GM21619 (cell line): Measurements from ENCODE around the gene RASAL3.
"Not testable (repeated sequence)": the region's sequence is repeated elsewhere in the genome, so short reads cannot be mapped to it uniquely, and the experiment has no call there.

Experiments
- ATAC-seq: cut with Tn5 transposase; IDR thresholded peaks from one replicate; pipeline ENCODE4 v1.9.1; 2021; ENCODE audit not compliant: unreplicated experiment

RASAL3 gene

DNA sequence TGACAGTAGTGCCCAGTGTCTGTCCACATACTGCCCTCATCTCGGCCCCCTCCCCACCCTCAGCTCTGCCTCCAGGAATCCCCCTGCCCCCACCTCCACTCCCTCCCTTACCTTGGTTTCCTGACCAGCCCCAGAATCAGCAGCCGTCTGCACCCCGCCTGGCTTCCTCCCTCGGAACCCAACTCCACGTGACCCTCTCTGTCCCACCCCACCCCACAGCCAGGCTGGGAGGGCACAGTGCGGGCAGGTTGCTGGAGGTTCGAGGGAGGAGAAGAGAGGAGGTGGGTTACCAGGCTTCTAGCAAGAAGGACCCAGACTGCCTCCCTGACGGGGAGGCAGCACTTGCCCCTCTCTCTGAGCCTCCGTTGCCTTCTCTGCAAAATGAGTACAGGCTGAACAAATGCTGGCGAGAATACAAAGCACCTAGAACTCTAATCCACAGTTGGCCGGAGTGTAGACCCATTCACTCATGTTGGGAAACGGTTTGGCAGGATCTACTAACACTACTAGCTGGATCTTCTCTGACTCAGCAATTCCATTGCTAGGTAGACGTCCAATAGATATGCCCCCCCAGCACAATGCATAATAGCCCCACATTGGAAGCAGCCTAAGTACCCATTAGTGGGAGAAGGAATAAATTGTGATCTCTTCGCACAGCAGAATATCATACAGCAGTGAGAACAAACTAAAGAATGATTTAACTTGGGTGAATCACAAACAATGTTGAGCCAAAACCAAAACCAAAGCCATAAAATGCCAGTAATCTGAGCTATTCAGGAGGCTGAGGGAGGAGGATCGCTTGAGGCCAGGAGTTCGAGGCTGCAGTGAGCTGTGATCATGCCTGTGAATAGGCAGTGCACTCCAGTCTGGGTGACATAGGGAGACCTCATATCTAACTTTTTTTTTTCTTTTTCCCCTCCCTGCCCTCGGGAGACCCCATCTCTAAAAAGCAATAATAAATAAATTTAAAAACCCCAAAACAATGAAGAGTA is at the start of gene RASAL3:
TSS of gene RASAL3 (minus strand) at position 151 of the 992 bp plus-strand sequence. CDS start 186 bp downstream, outside the sequence.
- peak; percentile 36 for ATAC-seq

DNA sequence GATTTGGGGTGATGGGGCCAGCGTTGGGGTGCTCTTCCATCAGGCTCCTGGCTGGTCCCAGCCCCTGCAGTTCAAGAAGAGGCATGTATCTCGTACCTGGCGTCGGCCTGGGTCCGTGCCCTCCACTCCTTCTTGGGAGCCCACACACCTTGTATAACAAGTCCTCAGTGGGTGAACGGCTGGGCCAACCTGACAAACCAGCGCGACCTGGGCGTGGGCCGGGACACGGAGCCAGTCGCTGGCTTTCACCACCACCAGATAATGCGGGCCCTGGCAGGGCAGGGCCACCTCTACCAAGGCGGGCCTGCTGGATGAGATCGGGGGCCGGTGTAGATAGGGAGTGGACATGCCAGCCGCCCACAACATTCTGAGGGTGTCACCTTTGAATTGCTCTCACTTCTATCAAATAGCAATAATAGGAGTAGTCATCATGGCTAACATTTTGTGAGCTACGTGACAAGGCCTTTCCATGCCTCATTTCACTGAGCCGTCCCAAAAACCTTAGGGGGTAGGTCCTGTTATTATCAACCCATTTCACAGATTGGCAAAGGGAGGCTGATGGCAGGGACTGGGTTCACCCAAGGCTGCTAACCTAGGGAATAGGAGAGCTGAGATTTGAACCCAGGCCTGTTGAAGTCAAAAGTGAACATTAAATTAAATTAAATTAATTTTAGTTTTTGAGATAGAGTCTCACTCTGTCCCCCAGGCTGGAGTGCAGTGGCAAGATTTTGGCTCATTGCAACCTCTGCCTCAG is 47.5 kb upstream of the RASAL3 start:
- no peak for ATAC-seq

DNA sequence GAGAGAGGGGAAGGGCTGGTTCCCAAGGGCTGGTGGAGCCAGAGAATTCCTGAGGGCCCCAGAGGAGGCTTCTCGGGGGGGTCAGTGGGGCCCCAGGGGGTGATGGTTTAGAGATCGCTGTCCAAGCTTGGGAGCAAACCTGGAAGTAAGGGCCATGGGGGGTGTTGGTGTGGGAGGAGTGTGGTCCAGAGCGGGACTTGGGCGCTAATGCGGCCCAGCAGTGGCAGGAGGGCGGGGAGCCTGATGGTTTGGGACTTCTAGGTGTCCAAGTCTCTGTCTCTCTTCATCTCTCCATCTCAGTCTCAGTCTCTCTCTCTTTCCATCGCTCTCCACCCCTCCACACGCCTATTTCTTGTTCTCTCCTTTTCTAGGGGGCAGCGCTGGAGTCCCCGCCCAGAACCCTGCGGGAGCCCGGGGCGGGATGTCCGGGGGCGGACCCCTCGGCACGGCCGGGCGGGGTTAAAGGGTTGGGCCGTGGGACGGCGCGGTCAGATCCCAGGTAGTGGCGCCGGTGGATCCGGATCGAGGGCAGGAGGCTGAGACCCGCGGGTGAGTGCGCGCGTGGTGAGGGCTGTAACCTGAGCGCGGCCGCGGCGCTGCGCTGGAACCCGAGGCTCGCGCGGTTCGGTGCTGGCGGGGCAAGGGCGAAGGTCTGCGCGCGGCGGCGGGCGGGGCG is 43.8 kb upstream of the RASAL3 start, which contains the start of gene CYP4F22:
TSS of gene CYP4F22 (plus strand) at position 491 of the 676 bp plus-strand sequence. CDS start 16,812 bp downstream, outside the sequence.
- no peak for ATAC-seq

DNA sequence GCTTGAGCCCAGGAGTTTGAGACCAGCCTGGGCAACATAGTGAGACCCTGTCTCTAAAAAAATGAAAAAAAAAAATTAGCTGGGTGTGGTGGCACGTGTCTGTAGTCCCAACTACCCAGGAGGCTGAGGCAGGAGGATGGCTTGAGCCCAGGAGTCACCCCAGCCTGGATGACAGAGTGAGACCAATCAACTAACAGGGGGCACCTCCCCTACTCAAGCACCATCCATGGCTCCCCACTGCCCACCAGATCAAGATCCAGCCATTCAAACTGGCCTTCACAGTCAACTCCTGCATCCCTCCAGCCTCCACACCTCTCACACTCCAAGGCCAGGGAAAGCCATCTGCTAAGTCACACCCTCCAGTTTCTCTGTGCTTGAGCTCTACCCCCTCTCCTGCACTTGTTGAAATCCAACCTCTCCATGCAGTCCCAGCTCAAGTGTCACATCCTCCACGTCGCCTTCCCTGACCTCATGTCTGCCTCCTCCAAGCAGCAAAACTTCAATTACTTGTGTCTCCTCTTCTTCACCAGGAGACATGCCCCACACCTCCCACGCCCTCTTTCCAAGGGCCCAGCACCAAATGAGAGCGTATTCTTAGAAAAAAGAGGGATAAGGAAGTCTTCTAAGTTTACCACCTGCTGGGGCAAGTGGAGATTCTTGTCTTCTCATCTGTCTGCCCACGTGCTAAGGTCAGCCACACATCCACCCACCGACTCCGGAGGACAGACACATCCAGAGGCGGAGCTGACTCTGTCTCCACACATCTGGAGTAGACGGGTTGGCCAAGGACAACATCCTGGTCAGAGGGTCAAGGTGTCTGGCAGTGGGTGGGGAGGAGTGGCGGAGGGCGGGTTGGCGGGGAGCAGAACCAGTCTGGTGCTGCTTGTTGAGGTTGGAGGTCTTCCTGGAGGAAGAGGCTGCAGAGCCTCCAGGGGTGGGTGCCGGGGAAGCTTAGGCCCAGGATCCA is 43.0 kb upstream of the RASAL3 start:
- ATAC-seq = no peak

DNA sequence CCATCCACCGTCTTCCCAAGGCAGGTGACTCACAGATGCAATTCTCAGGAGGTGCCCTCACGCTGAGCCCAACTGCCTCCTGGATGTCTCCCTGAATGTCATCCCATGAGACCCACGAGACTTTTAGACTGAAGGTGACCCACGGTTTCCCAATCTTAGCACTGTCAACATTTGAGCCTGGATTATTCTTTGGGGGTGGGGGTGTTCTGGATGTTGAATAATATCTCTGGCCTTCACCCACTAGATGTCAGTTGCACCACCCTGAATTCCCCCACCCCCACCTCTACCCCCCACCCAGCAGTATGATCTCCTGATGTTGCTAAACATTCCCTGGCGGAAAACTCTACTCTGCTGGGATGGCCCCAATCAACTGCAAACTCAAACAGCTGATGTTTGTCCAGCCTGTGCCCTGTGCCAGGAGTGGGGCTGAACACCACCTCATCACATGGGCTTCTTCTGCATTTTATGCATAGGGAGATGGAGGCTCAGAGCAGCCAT is 41.8 kb upstream of the RASAL3 start:
- ATAC-seq = no peak

DNA sequence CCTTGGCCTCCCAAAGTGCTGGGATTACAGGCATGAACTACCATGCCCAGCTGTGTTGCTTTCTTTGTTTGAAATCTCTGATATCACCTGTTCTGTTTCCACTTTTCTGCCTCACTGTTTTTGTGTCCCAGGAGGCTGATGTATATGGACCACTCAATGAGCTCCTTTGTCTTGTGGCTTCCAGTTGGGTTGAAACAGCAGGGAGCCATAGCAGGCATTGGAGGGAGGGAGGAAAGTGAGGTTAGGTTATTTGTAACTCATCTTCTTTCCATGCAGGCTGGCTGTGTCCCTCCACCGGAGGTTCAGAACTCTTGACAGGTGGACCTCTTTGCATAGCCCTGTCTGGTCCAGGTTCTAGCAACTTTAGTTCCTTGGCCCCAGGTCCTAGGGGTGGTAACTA is 37.9 kb upstream of the RASAL3 start:
- ATAC-seq = no peak

DNA sequence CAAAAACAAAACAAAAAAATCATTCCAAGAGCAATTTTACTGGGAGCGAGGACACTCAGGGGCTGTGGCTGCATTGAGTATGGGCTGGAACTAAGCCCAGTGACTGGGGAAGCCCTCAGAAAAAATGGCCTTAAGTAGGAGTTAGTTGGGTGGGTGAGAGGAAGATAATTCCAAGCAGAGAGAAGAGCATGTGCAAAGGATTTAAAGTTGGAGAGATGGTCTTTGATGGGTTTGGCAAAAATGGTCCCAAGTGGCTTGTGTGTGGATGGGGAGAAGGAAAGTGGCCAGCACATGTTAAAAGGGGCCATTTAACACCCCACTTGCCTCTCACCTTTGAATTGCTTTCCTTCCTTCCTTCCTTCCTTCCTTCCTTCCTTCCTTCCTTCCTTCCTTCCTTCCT is 37.3 kb upstream of the RASAL3 start:
- ATAC-seq = no peak

DNA sequence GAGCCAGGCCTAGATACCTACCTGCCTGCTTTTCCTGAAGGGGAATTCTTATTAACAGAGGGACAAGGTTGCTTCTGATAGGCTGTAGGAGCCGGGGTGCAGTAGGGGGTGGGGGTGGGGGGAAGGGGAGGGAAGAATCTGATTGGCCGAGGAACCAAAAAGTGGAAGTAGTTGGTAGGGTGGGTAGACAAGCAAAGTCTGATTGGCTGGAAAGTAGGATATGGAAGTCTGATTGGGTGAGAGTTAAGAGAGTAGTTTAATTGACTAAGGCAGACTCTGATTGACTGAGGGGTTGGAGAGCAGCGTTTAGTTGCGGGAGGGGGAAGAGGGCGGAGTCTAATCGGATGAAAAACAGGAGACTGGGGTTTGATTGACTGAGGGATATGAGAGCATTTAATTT is 34.6 kb upstream of the RASAL3 start:
- ATAC-seq = no peak

DNA sequence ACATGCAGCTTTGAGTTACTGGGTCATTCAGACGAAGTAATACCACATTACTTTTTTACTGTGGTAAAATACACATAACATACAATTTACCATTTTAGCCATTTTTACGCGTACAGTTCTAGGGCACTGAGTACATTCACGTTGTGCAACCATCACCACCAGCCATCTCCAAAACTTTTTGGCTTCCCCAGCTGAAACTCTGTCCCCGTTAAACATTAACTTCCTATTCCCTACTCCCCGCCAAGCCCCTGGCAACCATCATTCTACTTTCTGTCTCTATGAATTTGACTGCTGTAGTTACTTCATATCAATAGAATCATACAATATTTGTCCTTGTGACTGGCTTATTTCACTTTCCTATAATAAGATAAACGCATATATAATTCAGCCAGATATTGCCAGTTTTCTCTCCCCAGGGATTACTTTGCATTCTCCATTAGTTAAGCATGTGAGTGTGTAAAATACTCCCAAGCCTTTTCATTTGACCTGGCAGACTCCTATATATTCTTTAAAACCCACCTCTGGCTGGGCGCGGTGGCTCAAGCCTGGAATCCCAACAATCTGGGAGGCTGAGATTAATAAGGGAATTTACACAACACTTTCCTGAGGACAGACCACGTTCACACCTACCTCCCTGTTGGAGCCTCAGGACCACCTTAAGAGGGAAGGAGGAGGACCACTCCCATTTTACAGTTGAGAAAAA is 34.0 kb upstream of the RASAL3 start:
- no peak for ATAC-seq

DNA sequence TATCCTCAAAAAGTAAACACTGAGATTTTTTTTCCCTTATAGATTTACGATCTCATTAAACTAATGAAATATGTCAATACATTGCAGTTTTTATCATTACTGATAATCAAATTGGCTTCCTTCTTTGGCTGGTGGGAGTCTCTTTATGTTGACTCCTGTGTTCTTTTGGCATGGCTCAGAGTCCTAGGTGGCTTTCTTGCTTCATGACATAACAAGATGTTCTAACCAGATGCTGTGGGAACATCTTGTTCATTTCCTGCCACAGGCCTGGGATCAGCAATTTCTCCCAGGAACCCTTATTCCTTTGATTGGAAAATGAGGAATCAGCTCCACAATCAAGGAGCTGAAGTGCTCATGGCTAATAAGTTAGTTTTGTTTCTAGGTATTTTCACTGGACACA is 30.8 kb upstream of the RASAL3 start:
- ATAC-seq = no peak

DNA sequence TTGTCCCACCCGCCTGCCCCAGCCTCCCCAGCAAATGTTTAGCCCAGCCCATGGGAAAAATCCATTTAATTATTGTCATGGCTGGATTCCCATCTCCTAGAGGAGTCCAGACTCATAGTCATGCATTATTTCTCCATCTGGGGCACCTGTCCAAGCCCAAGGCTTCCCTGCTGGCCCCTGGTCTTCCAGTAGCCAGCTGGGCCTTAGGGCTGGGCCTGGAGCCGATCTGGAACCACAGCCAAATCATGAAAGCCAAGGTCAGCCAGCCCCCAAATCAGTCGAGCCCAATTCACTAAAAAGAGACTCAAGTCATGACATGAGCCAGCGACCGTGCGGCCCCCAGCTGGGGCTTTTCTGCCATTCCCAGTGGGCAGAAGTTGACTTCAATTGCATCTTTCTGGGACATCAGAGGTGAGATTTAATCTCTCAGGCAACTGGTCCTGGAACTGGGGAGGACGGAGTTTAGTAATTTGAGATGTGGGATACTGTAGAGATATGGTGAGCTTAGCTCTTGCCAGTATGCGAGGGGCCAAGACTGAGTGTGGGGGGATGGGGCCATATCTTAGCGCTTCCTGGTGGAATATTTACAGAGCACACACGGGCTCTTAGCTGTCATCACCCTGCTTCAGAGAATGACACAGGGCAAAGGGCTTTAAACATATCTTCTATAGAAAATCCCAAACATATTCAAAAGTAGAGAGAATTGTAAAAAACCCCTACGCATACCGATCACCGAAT is 24.3 kb upstream of the RASAL3 start:
- no peak for ATAC-seq

DNA sequence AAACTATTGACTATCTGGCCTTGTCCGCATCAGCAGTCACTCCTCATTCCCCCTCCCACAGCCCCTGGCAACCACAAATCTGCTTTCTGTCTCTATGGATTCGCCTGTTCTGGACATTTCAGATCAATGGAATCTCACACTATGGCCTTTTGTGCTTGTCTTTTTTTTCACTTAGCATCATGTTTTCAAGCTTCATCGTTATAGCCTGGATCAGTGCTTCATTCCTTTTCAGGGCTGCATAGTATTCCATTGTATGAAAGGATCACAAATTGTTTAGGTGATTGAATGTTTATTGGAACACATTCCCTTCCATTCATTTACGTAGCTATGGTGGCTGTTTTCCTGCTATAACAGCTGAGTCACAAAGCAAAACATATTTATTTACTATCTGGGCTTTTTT is 22.7 kb upstream of the RASAL3 start:
- ATAC-seq = no peak

DNA sequence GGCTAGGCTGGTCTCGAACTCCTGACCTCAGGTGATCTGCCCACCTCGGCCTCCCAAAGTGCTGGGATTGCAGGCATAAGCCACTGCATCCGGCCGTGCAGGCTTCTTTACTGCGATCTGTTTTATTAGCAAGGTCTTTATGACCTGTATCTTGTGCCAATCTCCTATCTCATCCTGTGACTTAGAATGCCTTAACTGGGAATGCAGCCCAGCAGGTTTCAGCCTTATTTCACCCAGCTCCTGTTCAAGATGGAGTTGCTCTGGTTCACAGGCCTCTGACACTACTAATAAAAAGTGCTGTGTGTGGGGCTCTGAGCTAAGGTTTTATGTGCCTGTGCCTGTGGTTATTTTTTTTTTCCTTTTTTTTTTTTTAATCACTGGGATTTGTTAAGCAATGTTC is 21.4 kb upstream of the RASAL3 start:
- ATAC-seq = not testable (repeated sequence)

DNA sequence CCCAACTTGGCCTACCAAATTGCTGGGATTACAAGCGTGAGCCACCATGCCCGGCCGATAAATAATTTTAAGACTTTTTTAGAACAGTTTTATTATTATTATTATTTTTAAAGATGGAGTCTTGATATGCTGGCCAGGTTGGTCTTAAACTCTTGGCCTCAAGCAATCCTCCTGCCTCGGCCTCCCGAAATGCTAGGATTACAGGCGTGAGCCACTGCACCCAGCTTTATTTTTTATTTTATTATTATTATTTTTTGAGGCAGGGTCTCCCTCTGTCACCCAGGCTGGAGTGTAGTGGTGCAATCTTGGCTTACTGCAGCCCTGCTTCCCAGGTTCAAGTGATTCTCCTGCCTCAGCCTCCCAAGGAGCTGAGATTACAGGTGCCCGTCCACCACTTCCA is 16.7 kb upstream of the RASAL3 start:
- ATAC-seq = not testable (repeated sequence)

DNA sequence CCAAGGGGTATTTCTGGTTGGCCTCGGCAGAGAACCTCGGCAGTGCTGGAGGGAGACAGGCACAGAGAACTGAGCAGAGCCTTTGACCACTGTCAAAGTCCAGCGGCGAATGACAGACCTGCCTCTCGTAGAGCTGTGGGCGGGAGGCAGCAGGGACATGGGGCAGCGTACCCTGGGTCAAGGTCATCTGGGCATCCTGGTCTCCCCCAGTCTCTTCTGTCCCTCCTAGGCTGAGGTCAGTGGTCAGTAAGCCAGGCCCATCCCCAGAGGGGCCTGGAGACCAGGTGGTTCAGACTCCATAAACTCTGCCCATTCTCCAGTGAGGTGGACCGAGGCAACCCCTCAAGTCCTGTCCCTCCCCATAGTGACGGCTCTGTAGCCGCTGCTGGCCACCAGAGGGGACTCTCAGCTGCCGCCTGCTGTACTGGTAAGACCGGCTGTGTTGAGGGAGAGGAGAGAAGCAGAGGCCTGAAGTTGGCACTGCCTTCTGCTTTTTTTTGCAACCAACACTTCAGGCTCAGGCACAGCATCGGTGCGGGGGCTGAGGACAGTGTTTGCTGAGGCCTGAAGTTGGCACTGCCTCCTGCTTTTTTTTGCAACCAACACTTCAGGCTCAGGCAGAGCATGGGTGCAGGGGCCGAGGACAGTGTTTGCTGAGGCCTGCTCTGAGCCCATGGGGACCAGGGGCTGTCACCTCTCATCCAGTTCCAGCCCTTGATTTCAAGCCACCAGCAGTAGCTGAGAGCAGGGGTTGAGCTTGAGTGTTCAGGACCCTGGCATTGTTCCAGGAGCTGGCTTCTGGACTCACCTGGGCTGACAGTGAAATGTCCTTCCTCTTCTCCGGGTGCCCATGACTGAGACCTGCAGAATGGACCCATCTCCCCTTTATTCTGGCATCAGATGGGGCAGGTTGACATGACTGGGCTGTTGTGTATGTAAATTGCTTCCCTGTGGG is 15.3 kb upstream of the RASAL3 start, which contains the start of gene PGLYRP2:
TSS of gene PGLYRP2 (minus strand) at position 111 of the 955 bp plus-strand sequence. CDS start 130 bp downstream, outside the sequence.
- no peak for ATAC-seq

DNA sequence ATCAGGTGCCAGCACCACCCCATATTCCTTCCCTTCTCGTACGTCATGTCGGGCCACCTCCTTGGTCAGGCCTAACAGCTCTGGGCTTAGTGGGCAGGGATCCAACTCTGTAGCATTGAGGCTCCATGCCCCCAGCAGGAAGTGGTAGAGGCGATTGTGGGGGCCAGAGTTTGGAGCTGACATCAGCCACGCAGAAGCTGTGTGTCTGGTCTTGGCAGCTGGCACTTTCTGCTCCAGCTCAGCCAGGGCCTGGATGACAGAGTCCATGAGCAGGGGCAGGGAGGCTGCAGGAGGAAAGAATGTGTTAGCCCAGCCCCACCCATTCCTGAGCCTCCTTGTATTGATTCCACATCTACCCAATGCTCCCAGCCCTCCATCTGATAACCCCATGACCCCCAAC is 12.0 kb upstream of the RASAL3 start:
- no peak for ATAC-seq

DNA sequence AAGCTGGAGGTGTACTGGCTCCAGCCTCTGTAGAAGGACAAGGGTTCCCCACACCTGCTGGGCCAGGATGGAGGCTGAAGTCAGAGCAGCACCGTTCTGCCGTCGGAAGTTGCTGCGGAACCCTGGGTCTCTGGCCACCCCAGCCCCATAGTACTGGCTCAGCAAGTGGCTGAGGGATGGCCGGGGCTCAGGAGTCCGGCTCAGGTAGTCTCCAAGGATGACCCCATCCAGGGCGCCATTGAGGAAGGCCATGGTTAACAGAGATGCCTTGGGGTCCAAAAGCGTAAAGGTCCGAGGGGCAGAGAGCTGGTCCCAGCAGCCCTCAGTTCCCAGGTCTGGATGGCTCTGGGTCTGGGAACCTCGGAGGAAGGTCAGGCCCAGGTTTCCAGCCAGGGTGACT is 11.3 kb upstream of the RASAL3 start:
- no peak for ATAC-seq
